Activated CD8-positive, alpha-beta memory T cell treated with anti-CD3 and anti-CD28 coated beads for 24 hours (primary cell): ENCODE results near the gene HNRNPH3.
"Not testable (repeated sequence)": the region's sequence is repeated elsewhere in the genome, so short reads cannot be mapped to it uniquely, and the experiment has no call there.

Source experiments
- DNase-seq: peaks from one replicate; pipeline ENCODE4 v3.0.0-alpha.2; 2020

HNRNPH3 gene, protein sequence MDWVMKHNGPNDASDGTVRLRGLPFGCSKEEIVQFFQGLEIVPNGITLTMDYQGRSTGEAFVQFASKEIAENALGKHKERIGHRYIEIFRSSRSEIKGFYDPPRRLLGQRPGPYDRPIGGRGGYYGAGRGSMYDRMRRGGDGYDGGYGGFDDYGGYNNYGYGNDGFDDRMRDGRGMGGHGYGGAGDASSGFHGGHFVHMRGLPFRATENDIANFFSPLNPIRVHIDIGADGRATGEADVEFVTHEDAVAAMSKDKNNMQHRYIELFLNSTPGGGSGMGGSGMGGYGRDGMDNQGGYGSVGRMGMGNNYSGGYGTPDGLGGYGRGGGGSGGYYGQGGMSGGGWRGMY

GRCh38 chr10:68331455-68332258, at the start of gene HNRNPH3:
TSS of gene HNRNPH3 (plus strand) at chr10:68332064. CDS start at chr10:68337222, 5,158 bp downstream.
- peak; percentile 99 for DNase-seq

GRCh38 chr10:68284062-68285001, 47.5 kb upstream of the HNRNPH3 start:
- no peak for DNase-seq

DNA sequence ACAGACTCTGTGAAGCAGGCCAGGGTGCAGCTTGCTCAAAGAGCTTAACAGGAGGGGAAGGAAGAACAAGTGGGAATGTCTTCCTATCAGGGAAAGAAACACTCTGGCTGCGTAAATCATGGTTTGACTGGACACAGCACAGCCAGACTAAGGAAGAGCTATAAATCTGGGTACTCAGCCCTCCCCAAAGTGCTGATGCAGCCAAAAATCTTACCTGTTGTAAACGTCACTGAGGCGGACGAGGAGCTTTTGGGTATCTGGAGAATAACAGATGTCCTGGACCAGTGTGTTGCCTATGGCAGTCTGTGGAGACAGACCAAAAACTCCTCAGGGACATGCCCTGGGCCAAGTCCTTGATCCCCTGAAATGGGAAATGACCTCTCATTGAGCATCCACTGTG, 43.1 kb upstream of the HNRNPH3 start:
- DNase-seq, result no peak

DNA sequence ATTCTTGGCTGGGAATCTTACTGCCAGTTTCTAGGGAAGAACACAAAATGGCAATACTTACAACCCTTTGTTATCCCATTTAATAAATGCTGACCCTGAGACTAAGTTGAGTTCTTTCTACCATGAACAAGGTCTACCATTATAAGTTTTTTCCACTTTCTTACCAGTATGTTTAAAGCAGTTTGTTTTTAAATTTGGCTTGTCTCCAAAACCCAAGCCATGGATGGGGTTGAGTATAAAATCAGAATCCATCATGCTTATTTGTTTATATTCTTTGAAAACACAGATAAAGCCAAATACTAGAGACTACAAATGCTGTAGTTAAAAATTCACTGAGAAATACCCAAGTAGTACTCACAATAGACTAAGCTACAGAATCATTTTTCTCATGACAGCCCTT, 41.1 kb upstream of the HNRNPH3 start:
- DNase-seq, result no peak

- no peak for DNase-seq
These were observed 34.8 kb upstream of the HNRNPH3 start for GRCh38 chr10:68296843-68297663.

DNA sequence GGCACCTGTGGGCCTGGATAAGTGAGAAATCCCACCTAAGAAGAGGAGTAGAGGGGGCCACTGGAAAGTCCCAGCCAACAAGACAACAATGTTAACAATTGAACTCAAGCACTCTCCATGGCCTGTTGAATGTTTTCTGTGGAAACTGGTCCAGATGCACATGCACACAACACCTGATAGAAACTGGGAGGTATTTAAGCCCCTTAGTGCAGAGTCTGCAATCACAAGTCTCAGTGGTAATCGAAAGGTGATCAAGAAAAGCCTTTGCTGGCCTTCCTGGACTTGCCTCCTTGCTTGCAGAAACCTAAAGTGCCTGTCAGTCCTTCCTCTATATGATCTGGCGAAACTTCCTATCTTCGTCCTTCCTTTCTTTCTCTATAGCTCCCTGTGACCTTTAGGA, 30.6 kb upstream of the HNRNPH3 start:
- no peak for DNase-seq

- DNase-seq, result no peak
These were observed 29.9 kb upstream of the HNRNPH3 start for GRCh38 chr10:68301790-68302502.

- no peak for DNase-seq
These were observed 29.4 kb upstream of the HNRNPH3 start for GRCh38 chr10:68302503-68302823.

DNA sequence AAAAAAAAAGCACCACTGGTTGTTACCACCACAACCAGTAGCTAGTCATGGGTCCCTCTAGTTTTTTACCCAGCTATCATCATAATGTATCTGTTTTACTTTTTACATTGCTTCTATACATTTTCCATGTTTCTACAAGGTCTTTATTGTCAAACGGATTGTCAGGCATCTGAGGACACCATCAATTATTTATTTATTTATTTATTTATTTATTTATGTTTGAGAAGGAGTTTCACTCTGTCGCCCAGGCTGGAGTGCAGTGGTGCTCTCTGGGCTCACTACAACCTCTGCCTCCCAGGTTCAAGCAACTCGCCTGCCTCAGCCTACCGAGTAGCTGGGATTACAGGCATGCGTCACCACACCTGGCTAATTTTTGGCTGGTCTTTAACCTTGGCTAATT, 29.0 kb upstream of the HNRNPH3 start:
- no peak for DNase-seq

DNA sequence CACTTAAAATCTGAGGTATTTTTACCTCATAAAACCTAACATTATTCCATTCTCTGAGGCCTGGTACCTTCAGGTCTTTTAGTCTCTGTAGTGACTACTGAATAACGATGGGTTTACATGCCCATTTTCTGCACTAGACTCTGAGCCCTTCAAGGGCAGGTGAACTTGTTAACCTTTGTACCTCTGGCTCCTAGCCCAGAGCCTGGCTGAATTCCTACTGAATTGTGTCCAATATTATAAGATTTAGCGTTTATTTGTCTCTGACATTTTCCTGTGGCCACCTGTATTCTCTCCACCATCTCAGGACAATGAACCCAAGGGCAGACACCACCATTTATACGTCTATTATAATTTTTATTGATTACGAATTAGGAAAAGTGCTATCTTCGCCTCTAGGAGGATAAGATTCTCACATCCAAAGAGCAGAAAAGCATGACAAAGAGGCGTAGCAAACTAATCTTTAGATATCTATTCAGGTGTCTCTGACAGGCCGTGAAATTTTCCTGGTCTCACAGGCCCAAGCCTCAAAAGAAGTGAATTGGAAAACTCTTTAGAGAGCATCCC, 27.9 kb upstream of the HNRNPH3 start:
- DNase-seq, result no peak

DNA sequence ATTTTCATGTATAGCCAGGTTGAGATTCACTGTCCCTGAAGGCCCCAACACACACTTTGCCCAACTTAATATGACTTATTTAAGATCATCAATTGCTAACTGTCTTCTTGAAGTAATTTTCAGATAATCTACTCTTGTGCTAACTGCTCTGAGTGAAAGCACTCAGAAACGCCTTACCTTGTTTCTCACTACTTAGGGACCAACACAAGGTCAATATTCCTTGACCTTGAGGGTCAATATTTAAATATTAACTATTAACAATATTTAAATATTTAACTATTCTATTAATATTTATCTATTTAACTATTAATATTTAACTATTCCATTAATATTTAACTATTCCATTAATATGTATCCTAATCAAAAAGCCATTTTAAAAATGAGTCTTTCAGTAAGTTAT, 26.0 kb upstream of the HNRNPH3 start:
- no peak for DNase-seq

DNA sequence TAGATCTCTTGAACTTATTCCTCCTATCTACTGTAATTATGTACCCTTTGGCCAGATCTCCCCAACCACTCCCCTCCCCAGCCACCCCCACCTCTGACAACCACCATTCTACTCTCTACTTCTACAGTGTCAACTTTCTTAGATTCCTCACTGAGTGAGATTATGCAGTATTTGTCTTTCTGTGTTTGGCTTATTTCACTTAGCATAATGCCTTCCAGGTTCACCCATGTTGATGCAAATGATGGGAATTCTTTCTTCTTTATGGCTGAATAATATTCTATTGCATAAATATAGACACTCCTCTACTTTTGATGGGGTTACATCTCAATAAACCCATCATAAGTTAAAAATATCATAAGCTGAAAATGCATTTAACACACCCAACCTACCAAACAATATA, 21.3 kb upstream of the HNRNPH3 start:
- no peak for DNase-seq

DNA sequence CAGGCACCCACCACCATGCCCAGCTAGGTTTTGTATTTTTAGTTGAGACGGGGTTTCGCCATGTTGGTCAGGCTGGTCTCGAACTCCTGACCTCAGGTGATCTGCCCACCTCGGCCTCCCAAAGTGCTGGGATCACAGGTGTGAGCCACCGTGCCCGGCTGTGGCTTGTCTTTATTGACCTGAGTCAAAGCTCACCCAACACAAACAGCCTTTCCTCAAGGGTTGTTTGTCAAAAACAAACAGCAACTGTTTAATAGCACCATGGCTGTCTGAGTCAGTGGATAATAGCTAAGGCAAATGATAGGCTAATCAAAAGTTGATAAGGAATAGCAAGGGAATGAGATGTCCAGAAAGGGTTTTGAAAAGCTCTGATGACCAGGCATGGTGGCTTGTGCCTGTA, 16.9 kb upstream of the HNRNPH3 start:
- DNase-seq, result not testable (repeated sequence)

GRCh38 chr10:68315582-68315981, 16.3 kb upstream of the HNRNPH3 start:
- DNase-seq, result no peak

GRCh38 chr10:68318331-68319059, 13.4 kb upstream of the HNRNPH3 start:
- DNase-seq, result no peak

DNA sequence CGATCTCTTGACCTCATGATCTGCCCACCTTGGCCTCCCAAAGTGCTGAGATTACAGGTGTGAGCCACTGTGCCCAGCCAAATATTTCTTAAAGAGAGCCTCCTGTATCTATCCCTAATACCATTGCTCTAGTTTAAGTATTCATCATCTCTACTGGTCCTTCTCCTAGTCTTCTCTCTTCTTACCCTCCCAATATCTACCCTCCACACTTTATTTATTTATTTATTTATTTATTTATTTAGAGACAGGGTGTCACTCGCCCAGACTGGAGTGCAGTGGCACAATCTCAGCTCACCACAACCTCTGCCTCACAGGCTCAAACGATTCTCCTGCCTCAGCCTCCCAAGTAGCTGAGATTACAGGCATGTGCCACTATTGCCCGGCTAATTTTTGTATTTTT, 7.5 kb upstream of the HNRNPH3 start:
- not testable (repeated sequence) for DNase-seq

GRCh38 chr10:68327889-68328786, 3.7 kb upstream of the HNRNPH3 start:
- no peak for DNase-seq

DNA sequence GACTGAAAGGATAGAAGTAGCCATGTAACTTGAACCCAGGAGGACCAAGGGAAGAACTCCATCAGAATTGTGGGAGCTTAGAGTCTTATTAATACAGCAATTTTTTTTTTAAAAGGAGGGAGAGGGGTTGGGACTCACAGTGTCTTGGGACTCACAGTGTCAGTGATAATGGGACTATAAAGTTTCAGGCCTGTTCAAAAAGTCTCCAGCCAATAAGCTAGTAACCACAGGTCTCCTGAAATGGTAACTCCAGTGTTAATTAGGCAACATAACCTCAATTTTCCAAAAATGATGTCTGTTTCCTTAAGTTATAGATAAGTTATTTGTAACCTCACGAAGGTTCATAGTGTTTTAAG, 2.4 kb upstream of the HNRNPH3 start:
- DNase-seq, result no peak

GRCh38 chr10:68330852-68331454, 911 bp upstream of the HNRNPH3 start:
- no peak for DNase-seq
